HG03060 (cell line): Measurements from ENCODE around the gene NDUFB4.
"Not testable (repeated sequence)": the region's sequence is repeated elsewhere in the genome, so short reads cannot be mapped to it uniquely, and the experiment has no call there.

Experiments used
- ATAC-seq: cut with Tn5 transposase; IDR thresholded peaks from one replicate; pipeline ENCODE4 v1.9.1; 2021; ENCODE audit warnings: low read depth, moderate number of reproducible peaks; ENCODE audit not compliant: unreplicated experiment

The NDUFB4 gene

DNA sequence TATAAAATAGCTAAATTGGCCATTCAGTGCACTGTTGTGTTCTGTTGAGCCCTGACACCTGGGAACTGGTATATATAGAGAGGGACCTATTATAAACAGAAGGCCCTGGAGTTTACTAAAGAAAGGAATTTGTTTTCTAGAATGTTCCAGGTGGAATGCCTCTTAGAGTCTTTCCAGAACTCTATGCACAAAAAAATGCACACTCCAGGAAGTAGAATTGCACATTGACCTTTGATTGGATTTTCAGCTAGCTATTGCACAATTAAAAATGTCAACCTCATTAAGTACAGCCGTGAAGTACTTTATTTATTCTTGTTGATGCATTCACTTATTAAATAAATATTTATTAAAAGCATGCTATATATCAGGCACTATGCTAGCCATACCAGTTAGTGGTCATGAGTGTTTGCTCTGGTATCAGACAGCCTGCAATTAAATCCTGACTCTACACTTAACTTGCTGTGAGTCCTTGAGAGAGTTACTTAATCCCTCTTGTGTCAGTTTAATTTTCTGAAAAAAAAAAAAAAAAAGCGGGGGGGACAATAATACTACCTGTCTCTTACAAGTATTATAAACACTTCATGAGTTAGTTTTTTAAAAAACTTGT lies 40.8 kb downstream of the NDUFB4 start:
- no peak for ATAC-seq

DNA sequence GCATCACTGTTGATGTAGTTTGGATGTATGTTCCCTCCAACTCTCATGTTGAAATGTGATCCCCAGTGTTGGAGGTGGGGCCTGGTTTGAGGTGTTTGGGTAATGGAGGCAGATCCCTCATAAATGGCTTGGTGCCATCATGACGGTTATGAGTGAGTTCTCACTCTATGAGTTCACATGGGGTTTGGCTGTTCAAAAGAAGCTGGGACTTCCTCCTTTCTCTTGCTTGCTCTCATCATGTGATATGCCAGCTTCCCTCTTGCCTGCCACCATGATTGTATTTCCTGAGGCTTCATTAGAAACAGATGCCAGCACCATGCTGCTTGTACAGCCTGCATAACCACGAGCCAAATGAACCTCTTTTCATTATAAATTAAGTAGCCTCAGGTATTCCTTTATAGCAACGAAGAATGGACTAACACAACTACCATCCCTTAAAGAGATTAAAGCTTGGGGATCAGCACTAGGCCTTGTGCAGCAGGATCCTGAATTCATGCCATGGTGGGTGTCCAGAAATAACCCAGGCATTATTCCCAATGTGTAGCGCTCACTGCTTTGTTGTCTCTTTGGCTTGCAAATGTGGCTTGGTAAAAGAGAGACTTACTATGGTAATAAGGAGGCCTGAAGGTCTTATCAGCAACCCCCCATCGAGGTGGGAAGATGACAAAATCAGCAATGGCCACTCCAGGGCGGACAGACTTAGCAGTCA lies 41.9 kb downstream of the NDUFB4 start:
- ATAC-seq, result no peak

DNA sequence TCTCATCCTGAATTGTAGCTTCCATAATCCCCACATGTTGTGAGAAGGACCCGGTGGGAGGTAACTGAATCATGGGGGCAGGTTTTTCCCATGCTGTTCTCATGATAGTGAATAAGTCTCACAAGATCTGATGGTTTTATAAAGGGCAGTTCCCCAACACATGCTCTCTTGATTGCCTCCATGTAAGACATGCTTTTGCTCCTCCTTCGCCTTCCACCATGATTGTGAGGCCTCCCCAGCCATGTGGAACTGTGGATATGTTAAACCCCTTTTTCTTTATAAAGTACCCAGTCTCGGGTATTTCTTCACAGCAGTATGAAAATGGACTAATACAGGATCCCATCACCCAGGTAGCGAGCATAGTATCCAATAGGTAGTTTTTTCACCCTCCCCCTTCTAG lies 42.7 kb downstream of the NDUFB4 start:
- not testable (repeated sequence) for ATAC-seq

DNA sequence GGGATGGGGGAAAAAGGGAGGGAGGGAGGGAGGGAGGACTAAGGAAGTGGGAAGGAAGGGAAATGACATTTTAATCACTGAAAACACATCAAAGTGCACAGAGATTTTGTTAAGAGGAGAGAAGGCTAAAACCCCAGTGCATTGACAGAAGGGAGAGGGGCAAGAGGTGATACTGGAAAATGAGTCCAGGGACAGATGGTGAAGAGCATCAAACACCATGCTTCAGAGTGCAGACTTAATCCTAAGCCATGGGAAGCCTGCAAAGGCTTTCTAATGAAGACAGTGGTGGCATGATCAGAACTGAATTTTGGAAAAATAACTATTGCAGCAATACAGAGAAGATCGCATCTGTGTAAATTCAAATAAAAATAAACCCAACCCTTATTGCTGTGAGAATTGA lies 44.1 kb downstream of the NDUFB4 start:
- ATAC-seq, result no peak

DNA sequence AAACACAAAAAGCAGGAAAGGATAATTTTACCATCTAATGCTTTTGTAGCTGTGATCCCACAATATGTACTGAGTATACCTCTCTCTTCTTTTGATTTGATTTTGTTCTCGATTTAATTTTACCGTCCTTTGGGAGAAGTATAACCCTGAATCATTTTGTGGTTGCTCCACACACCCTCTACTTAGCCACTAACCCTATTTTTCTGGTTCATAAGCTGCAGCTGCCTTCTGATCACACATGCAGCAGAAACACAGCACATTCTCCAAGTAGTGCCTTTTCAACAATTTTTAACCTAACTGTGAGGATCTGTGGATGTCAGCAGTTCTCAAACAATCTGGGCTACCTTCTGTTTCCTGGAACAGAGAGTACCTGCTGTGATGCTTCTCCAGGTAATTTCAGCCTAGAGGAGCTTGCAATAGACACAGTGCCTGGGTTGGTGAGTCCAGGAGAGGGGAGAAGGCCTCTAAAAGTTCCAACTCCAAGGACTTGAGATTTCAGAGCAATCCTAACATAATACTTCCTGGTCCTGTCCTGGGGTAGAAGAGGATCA lies 45.6 kb downstream of the NDUFB4 start:
- ATAC-seq, result no peak

DNA sequence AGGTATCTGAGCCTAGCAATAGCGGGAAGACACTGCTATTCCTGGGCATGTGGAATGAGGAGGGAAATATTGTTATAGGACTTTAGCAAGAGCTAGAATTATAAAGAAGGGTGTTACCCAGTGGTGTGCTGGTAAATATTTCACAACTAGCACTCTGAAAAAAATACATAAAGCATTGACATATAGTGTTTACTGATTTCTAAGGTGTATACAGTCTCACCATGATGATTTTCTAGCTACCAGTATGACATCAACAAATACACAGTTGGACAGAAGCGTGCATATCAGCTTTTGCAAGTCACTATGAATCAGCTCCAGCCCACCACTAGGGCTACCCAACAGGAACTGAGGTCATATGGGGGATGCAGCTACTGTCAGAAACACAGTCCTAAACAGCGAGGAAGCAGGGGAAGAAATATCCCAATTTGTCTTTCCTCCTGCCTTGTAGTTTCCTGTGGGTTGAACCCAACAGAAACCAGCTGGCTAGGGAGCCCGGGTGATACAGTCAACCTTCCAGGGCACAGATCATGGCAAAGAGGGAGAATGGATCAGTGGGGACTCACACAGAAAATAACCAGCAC lies 46.3 kb downstream of the NDUFB4 start:
- ATAC-seq, result no peak

DNA sequence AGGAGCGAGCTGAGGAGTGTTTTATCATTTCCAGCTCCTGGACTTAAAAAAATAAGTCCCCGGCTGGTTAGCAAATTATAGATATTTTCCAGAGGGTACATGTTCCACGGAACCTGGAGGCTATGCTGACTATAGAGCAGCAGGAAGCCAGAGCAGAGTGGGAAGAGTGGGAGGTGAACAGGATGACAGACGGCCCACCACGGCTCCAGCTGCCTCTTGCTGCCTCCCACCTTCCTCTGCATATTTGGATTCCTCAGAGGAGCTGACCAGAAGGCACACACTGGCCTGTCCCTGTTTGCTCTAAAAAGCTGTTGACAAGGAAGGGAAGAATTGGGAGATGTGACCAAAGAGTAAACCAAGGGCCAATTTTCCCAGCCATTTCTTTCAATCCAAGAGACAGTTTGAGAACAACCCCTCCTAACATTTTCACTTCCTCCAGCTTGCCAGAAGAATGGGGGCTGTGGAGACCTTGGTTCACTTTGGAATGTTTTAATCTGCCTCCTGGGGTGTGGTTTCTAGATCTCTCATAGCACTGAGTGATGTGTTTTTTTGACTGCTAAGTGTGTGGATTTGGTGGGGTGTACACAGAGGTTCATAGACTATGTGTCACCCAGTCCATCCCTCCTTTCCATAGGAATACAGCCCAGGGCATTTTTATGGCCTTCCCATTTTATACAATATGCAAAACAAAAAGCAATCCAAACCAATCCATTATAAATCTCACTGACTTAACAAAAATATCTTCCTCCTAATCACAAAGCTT lies 49.1 kb downstream of the NDUFB4 start:
- ATAC-seq, result no peak

DNA sequence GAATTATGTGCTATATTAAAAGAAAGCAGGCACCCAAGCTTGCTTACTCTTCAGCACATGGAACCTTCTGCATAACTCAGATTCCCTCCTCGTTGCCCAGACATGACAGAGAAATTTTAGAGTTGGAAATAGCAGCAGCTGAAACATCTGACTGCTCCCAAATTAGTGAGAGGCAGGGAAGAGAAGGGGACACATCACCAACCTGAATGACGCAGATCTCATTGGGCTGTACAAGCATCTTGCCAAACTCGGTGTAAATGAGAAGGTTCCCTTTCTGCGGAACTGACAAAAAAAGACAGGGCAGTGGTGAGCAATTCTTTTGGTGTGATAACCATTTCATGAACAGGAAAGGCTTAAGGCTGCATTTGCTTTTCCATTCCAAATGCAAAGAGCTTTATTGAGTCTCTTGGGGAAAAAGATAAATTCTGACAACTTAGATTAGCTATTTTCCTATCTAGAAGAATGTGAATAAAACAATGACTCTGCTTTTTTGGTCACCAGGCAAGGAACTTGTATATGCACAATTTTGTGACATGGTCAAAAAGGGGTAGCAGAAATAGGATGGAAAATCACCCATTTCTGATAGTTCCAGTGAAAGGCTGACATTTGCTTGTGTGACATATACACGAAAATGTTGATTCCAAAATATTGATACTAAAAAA lies 50.8 kb downstream of the NDUFB4 start:
- ATAC-seq, result no peak

DNA sequence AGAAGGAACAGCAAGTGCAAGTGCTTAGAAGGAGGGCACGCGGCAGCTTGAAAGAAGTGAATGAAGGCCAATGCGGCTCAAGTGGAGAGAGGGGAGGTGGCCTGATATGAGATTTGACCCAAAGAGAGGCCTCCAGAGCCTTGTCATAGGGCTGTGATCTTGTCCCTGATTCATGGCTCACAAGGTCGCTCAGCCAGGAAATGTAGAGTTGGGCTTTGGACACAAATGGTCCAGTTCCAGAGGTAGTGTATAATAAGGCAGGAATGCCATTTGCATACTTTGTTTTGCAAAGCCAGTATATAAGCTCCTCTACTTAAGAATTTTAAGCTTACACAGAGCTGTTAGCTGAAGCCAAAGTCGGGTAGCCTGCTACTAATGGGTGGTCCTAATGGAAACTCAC lies 52.2 kb downstream of the NDUFB4 start:
- ATAC-seq, result no peak

DNA sequence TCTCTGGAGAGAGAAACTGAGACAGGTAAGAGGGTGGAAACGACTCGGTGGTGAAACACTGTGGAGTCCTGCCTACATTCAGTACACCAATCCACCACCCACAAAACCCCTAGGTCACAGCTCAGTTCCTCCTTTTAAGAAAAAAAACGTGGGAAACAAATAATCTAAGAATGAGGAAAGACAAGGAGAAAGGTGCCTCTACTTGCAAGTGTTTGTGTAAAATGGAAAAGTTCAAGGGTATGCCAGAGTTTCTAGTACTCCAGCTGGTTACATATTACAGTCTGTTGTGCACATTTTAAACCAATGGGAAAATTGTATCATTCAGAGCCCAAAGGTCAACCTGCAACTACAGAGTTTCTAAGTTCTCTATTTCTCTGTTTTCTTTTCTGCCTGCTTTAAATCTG lies 53.7 kb downstream of the NDUFB4 start:
- ATAC-seq, result no peak

DNA sequence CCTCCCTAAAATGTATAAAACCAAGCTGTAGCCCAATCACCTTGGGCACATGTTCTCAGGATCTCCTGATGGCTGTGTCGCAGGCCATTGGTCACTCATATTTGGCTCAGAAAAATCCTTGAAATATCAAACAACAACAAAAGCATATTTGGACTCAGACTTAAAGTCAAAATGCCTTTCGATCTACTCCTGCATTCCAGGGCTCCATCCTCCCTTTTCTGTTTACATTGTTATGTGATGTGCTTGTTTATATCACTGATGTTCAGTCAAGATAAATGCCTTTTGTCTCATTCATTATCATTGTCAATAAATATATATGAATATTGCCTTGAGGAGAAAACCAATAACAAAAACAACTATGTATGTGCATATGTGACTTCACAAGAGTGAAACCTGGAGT lies 54.2 kb downstream of the NDUFB4 start:
- no peak for ATAC-seq
